DND-41 (cell line): Measurements from ENCODE around the gene FABP7.

Experiments
- CTCF ChIP-seq: IDR thresholded peaks from 2 replicates; pipeline ENCODE4 v1.5.1; 2012; ENCODE audit warnings: borderline replicate concordance, low read length, moderate library complexity, mild to moderate bottlenecking; ENCODE audit not compliant: poor library complexity, severe bottlenecking; ENCODE audit errors: extremely low read depth
- EZH2 ChIP-seq: IDR thresholded peaks from 3 replicates; pipeline ENCODE4 v1.6.1; 2012; ENCODE audit warnings: borderline replicate concordance, low read depth, mild to moderate bottlenecking, moderate library complexity, low read length, inconsistent platforms; ENCODE audit not compliant: severe bottlenecking

DNA sequence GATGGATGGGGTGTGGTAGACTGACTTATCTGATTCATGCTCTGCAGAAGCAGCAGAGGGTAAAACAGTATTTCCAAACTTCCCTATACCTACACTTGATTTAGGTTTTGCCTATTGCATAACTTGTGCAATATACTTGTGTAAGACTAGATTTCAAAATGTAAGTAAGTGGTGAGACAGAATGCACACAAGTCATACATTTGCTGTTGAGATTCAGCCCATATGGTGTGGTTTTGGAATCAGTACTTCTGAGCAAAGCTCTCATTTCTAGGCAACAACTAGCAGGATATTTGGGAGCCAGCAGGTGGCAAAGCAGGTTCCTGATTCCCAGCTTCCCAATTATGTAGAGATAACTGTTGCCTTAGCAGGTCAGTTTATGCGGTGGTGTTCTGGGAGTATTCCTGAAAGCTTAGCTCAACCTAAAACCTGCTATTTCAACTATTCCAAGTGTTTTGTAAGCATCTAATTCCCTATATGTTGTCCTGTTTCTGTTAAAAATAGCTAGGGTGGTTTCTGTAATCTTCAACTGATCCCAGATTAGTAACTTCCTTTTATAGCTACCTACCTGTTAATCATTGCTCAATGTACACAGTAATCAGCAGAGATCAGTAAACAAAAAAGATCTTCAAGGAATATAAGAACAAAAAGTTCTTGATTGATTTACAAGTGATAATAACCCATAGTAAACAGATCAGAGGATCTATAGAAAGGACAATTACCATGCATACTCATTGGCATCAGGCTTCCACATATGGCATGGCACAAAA is 8.5 kb upstream of the FABP7 start:
- TF ChIP-seq CTCF = no peak
- no peak for TF ChIP-seq EZH2
